ENCODE data around the gene HOXA3.

The HOXA3 gene

GRCh38 chr7:27169658-27170425 is 17.5 kb upstream of the HOXA3 start:
- no peak overlapping the region for H3K4me2 ChIP-seq (ENCODE audit: low read length)
- no peaks in the 10 kb centered on the region for H3K36me3 ChIP-seq (ENCODE audit: control insufficient read depth, low read length)
- no peak overlapping the region for H3K4me3 ChIP-seq (ENCODE audit: low read length)
- no peaks in the 10 kb centered on the region for H3K9me3 ChIP-seq (ENCODE audit: control insufficient read depth, insufficient read depth, low read length)
- peaks cover 10% of the 10 kb centered on the region for H3F3A ChIP-seq (ENCODE audit: control insufficient read depth, insufficient read depth)
- no peak for TF ChIP-seq CTCF (IDR thresholded peaks at IDR 0.05; ENCODE audit: low read depth, low read length, poor library complexity, severe bottlenecking)
- peak; percentile 46 for TF ChIP-seq EZH2phosphoT487 (IDR thresholded peaks at IDR 0.05; ENCODE audit: borderline replicate concordance, low read length)
- peaks cover 13% of the 10 kb centered on the region for H3K4me1 ChIP-seq (ENCODE audit: control insufficient read depth, low read length)
- H3K79me2 ChIP-seq (ENCODE audit: control insufficient read depth, low read length): no peaks in the 10 kb centered on the region
- H4K20me1 ChIP-seq (ENCODE audit: control insufficient read depth, insufficient read depth, low read depth, low read length): peaks cover 5% of the 10 kb centered on the region; the same call in 1 of the 2 replicates
- peaks cover 90% of the 10 kb centered on the region for H3K27me3 ChIP-seq (ENCODE audit: control insufficient read depth, low read length)
- no peak overlapping the region for H3K27ac ChIP-seq (ENCODE audit: low read depth, low read length)
- H3K9me2 ChIP-seq (replicated peaks; ENCODE audit: control insufficient read depth, low read length): no peaks in the 10 kb centered on the region

GRCh38 chr7:27168265-27168947 is 16.0 kb upstream of the HOXA3 start:
- Histone ChIP-seq H3F3A (ENCODE audit: control insufficient read depth, insufficient read depth) (peaks cover 10% of the 10 kb centered on the region), H3K79me2 (ENCODE audit: control insufficient read depth, low read length) (no peaks in the 10 kb centered on the region), H3K27ac (ENCODE audit: low read depth, low read length) (no peak overlapping the region), H3K4me3 (ENCODE audit: low read length) (no peak overlapping the region), H3K36me3 (ENCODE audit: control insufficient read depth, low read length) (no peaks in the 10 kb centered on the region), H3K4me1 (ENCODE audit: control insufficient read depth, low read length) (peaks cover 7% of the 10 kb centered on the region), H3K27me3 (ENCODE audit: control insufficient read depth, low read length) (peaks cover 90% of the 10 kb centered on the region), H3K4me2 (ENCODE audit: low read length) (no peak overlapping the region), H3K9me2 (replicated peaks; ENCODE audit: control insufficient read depth, low read length) (no peaks in the 10 kb centered on the region), H4K20me1 (ENCODE audit: control insufficient read depth, insufficient read depth, low read depth, low read length) (peaks cover 5% of the 10 kb centered on the region; the same call in 1 of the 2 replicates), H3K9me3 (ENCODE audit: control insufficient read depth, insufficient read depth, low read length) (no peaks in the 10 kb centered on the region)
- TF ChIP-seq CTCF (IDR thresholded peaks at IDR 0.05; ENCODE audit: low read depth, low read length, poor library complexity, severe bottlenecking): no peak
- TF ChIP-seq EZH2phosphoT487 (IDR thresholded peaks at IDR 0.05; ENCODE audit: borderline replicate concordance, low read length): no peak; the same call in 1 of the 2 replicates

GRCh38 chr7:27167916-27168264 is 15.5 kb upstream of the HOXA3 start:
- peaks cover 5% of the 10 kb centered on the region; the same call in 1 of the 2 replicates for H4K20me1 ChIP-seq (ENCODE audit: control insufficient read depth, insufficient read depth, low read depth, low read length)
- H3K36me3 ChIP-seq (ENCODE audit: control insufficient read depth, low read length): no peaks in the 10 kb centered on the region
- peaks cover 2% of the 10 kb centered on the region for H3K4me1 ChIP-seq (ENCODE audit: control insufficient read depth, low read length)
- no peak overlapping the region for H3K4me2 ChIP-seq (ENCODE audit: low read length)
- no peaks in the 10 kb centered on the region for H3K79me2 ChIP-seq (ENCODE audit: control insufficient read depth, low read length)
- peaks cover 85% of the 10 kb centered on the region for H3K27me3 ChIP-seq (ENCODE audit: control insufficient read depth, low read length)
- no peak for TF ChIP-seq EZH2phosphoT487 (IDR thresholded peaks at IDR 0.05; ENCODE audit: borderline replicate concordance, low read length)
- no peak for TF ChIP-seq CTCF (IDR thresholded peaks at IDR 0.05; ENCODE audit: low read depth, low read length, poor library complexity, severe bottlenecking)
- no peak overlapping the region for H3K4me3 ChIP-seq (ENCODE audit: low read length)
- no peaks in the 10 kb centered on the region for H3K9me2 ChIP-seq (replicated peaks; ENCODE audit: control insufficient read depth, low read length)
- no peaks in the 10 kb centered on the region for H3K9me3 ChIP-seq (ENCODE audit: control insufficient read depth, insufficient read depth, low read length)
- H3K27ac ChIP-seq (ENCODE audit: low read depth, low read length): no peak overlapping the region
- peaks cover 10% of the 10 kb centered on the region for H3F3A ChIP-seq (ENCODE audit: control insufficient read depth, insufficient read depth)

All from DOHH2 (cell line).